ENCODE measurements around the gene ZNF425.

ZNF425 gene

GRCh38 chr7:149133028-149133710 is 7.0 kb upstream of the ZNF425 start:
- TF ChIP-seq CTCF (conservative IDR thresholded peaks at IDR 0.05; ENCODE audit: low read length) (no peak), EZH2phosphoT487 (IDR thresholded peaks at IDR 0.05; ENCODE audit: borderline replicate concordance) (no peak)
- Histone ChIP-seq H3F3A (ENCODE audit: low read depth) (no peaks in the 10 kb centered on the region), H3K36me3 (ENCODE audit: insufficient read depth, low read length) (peaks cover 21% of the 10 kb centered on the region), H3K4me3 (ENCODE audit: low read length, poor library complexity, severe bottlenecking) (no peak overlapping the region), H3K27me3 (ENCODE audit: insufficient read depth, low read length, poor library complexity, severe bottlenecking) (no peaks in the 10 kb centered on the region), H4K20me1 (ENCODE audit: insufficient read depth, low read length, poor library complexity, severe bottlenecking) (no peaks in the 10 kb centered on the region), H3K9me2 (replicated peaks; ENCODE audit: low read depth, low read length) (no peaks in the 10 kb centered on the region), H3K4me1 (ENCODE audit: insufficient read depth, low read length, poor library complexity, severe bottlenecking) (peaks cover 3% of the 10 kb centered on the region), H3K9ac (ENCODE audit: low read depth, low read length, poor library complexity, severe bottlenecking) (no peak overlapping the region), H3K9me3 (ENCODE audit: insufficient read depth, low read depth, low read length) (peaks cover 13% of the 10 kb centered on the region), H3K4me2 (ENCODE audit: low read depth, low read length, poor library complexity, severe bottlenecking) (no peak overlapping the region), H3K79me2 (ENCODE audit: insufficient read depth, low read length) (peaks cover 3% of the 10 kb centered on the region; the same call in 1 of the 2 replicates), H2AFZ (ENCODE audit: low read length) (no peak overlapping the region)

GRCh38 chr7:149130572-149131198 is 4.6 kb upstream of the ZNF425 start:
- no peaks in the 10 kb centered on the region for H4K20me1 ChIP-seq (ENCODE audit: insufficient read depth, low read length, poor library complexity, severe bottlenecking)
- peaks cover 21% of the 10 kb centered on the region for H3K79me2 ChIP-seq (ENCODE audit: insufficient read depth, low read length)
- no peak overlapping the region for H3K4me2 ChIP-seq (ENCODE audit: low read depth, low read length, poor library complexity, severe bottlenecking)
- no peak overlapping the region for H2AFZ ChIP-seq (ENCODE audit: low read length)
- H3K4me3 ChIP-seq (ENCODE audit: low read length, poor library complexity, severe bottlenecking): no peak overlapping the region
- no peaks in the 10 kb centered on the region for H3K9me2 ChIP-seq (replicated peaks; ENCODE audit: low read depth, low read length)
- no peak overlapping the region for H3K9ac ChIP-seq (ENCODE audit: low read depth, low read length, poor library complexity, severe bottlenecking)
- H3K4me1 ChIP-seq (ENCODE audit: insufficient read depth, low read length, poor library complexity, severe bottlenecking): peaks cover 9% of the 10 kb centered on the region
- H3K36me3 ChIP-seq (ENCODE audit: insufficient read depth, low read length): peaks cover 21% of the 10 kb centered on the region
- peaks cover 13% of the 10 kb centered on the region for H3K9me3 ChIP-seq (ENCODE audit: insufficient read depth, low read depth, low read length)
- no peaks in the 10 kb centered on the region for H3K27me3 ChIP-seq (ENCODE audit: insufficient read depth, low read length, poor library complexity, severe bottlenecking)
- TF ChIP-seq EZH2phosphoT487 (IDR thresholded peaks at IDR 0.05; ENCODE audit: borderline replicate concordance): no peak
- no peak for TF ChIP-seq CTCF (conservative IDR thresholded peaks at IDR 0.05; ENCODE audit: low read length)
- no peaks in the 10 kb centered on the region for H3F3A ChIP-seq (ENCODE audit: low read depth)

- no peaks in the 10 kb centered on the region for H4K20me1 ChIP-seq (ENCODE audit: insufficient read depth, low read length, poor library complexity, severe bottlenecking)
- H3K36me3 ChIP-seq (ENCODE audit: insufficient read depth, low read length): peaks cover 18% of the 10 kb centered on the region
- H3K79me2 ChIP-seq (ENCODE audit: insufficient read depth, low read length): peaks cover 36% of the 10 kb centered on the region
- H3K4me3 ChIP-seq (ENCODE audit: low read length, poor library complexity, severe bottlenecking): peak overlapping the region; percentile 99
- H3K9me3 ChIP-seq (ENCODE audit: insufficient read depth, low read depth, low read length): peaks cover 13% of the 10 kb centered on the region
- no peaks in the 10 kb centered on the region for H3K9me2 ChIP-seq (replicated peaks; ENCODE audit: low read depth, low read length)
- H2AFZ ChIP-seq (ENCODE audit: low read length): peak overlapping the region; percentile 94
- H3K9ac ChIP-seq (ENCODE audit: low read depth, low read length, poor library complexity, severe bottlenecking): peak overlapping the region; percentile 100
- TF ChIP-seq EZH2phosphoT487 (IDR thresholded peaks at IDR 0.05; ENCODE audit: borderline replicate concordance) (no peak), CTCF (conservative IDR thresholded peaks at IDR 0.05; ENCODE audit: low read length) (no peak)
- no peaks in the 10 kb centered on the region for H3K27me3 ChIP-seq (ENCODE audit: insufficient read depth, low read length, poor library complexity, severe bottlenecking)
- H3K4me1 ChIP-seq (ENCODE audit: insufficient read depth, low read length, poor library complexity, severe bottlenecking): peaks cover 18% of the 10 kb centered on the region
- peak overlapping the region; percentile 94 for H3K4me2 ChIP-seq (ENCODE audit: low read depth, low read length, poor library complexity, severe bottlenecking)
- H3F3A ChIP-seq (ENCODE audit: low read depth): no peaks in the 10 kb centered on the region
These were observed 640 bp upstream of the ZNF425 start for GRCh38 chr7:149126662-149127266.
